NCI-H446 treated with DMSO at 0.1 percent for 48 hours (cell line): ENCODE results near the gene KRTAP9-3.
"Not testable (repeated sequence)": the region's sequence is repeated elsewhere in the genome, so short reads cannot be mapped to it uniquely, and the experiment has no call there.

Source experiments
- DNase-seq: peaks from one replicate; lab custom pipeline; 2025; lab: John Stamatoyannopoulos, UW

KRTAP9-3 gene

GRCh38 chr17:41251261-41251660 is 19.0 kb downstream of the KRTAP9-3 start:
- no peak for DNase-seq

DNA sequence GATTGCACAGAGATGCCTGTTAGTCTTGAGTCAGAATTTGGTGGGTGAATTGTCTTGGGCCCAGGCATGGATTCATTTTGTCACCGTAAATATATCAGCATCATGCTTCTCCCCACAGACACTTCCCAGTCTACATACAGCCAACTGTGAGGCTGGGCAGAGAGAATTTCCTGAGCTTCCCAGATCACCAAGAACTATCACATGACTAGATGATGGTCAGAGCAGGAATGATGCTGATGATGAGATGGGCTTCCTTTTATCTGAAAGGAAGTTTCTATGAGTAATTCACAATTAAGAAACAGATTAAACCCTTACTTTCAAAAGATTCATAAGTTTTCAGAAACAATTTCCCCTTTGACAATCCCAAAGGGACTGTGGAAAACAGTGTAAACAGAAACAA is 22.6 kb downstream of the KRTAP9-3 start:
- DNase-seq = no peak

GRCh38 chr17:41255381-41256290 is 23.4 kb downstream of the KRTAP9-3 start, which contains the start of gene KRTAP9-9:
Gene KRTAP9-9 (plus strand): TSS chr17:41255384.
- DNase-seq = not testable (repeated sequence)

DNA sequence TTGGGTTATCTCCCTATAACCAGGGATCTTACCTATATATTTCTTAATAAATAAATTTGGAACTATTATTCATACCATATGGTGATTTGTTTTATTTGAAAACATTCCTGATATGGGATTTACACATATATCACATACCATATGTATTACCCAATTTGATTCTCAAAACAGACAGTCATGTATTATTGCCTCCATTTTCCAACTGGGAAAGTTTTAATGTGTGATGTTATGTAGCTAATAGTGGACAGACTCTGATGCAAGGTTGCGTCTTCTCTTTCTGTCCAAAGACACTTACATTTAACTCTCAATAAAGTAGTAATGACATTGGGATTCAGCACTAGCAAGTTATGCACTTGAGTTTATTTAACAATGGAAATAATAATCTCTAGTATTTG is 24.0 kb downstream of the KRTAP9-3 start:
- no peak for DNase-seq

- DNase-seq = no peak
Observed at GRCh38 chr17:41258406-41258805, 26.2 kb downstream of the KRTAP9-3 start.

DNA sequence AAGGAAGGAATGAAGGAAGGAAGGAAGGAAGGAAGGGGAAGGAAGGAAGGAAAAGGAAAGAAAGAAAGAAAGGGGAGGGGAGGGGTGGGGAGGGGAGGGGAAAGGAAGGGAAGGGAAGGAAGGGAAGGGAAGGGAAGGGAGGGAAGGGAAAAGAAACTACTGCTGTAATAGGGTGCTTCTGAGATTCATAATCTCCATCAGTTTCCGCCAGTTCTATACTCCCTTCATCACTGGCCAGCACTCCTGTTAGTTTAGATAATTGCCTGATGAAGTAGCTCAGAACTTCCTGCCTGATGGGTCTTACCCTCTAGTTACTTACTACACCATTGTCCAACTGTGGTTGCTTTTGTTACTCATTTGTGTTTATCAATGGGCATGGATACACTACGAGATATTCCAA is 31.0 kb downstream of the KRTAP9-3 start:
- no peak for DNase-seq

DNA sequence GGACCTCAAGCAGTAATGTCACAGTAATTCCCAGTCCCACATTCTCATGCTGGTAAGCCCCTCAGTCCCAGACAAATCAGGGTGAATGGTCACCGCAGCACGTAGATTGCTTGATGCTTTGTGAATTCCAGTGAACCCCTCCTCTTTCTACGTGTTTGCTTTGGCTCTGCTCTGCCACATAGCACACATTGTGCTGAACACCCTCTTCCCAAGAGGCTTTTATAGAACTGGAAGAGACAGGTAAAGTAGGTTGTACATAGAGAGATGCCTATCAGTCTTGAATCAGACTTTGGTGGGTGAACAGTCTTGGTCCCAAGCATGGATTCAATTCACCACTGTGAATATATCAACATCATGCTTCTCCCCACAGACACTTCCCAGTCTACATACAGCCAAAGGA is 32.4 kb downstream of the KRTAP9-3 start:
- no peak for DNase-seq

GRCh38 chr17:41265078-41265477 is 32.8 kb downstream of the KRTAP9-3 start, which contains the start of gene KRTAP9-6:
Gene KRTAP9-6 (plus strand): TSS chr17:41265378. CDS start chr17:41265378, 0 bp downstream.
- no peak for DNase-seq

- no peak for DNase-seq
Observed at GRCh38 chr17:41267711-41268110, 35.5 kb downstream of the KRTAP9-3 start.

- DNase-seq = not testable (repeated sequence)
Observed at GRCh38 chr17:41271323-41271722, 39.1 kb downstream of the KRTAP9-3 start.

DNA sequence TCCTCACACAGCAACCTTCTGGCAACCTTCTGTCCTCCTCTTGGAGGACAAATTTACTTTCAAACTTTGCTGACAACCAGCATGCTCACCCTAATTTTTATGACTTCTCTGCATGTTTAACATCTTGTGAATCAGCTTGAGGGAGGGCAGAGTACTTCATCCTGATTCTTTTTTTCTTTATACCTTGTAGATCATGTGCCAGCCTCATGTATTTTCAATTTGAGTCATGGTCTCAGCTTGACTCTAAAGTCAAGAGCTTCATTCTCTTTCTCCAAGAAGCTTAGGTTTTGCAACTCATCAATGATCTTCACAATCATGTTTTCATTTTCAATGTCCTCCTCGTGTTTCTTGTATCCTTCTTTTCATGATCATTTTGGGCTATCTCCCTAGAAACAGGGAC is 39.6 kb downstream of the KRTAP9-3 start:
- DNase-seq = no peak

DNA sequence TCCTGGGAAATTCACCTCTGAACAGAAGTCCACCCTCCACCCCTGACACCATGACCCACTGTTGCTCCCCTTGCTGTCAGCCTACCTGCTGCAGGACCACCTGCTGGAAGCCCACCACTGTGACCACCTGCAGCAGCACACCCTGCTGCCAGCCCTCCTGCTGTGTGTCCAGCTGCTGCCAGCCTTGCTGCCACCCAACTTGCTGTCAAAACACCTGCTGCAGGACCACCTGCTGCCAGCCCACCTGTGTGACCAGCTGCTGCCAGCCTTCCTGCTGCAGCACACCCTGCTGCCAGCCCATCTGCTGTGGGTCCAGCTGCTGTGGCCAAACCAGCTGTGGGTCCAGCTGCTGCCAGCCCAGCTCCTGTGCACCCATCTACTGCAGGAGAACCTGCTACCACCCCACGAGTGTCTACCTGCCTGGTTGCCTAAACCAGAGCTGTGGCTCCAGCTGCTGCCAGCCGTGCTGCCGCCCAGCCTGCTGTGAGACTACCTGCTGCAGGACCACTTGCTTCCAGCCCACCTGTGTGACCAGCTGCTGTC is 43.5 kb downstream of the KRTAP9-3 start, which contains the start of gene KRTAP9-7:
TSS of gene KRTAP9-7 (plus strand) at position 51 of the 543 bp plus-strand sequence. CDS start at position 51, 0 bp downstream.
- DNase-seq = not testable (repeated sequence)

DNA sequence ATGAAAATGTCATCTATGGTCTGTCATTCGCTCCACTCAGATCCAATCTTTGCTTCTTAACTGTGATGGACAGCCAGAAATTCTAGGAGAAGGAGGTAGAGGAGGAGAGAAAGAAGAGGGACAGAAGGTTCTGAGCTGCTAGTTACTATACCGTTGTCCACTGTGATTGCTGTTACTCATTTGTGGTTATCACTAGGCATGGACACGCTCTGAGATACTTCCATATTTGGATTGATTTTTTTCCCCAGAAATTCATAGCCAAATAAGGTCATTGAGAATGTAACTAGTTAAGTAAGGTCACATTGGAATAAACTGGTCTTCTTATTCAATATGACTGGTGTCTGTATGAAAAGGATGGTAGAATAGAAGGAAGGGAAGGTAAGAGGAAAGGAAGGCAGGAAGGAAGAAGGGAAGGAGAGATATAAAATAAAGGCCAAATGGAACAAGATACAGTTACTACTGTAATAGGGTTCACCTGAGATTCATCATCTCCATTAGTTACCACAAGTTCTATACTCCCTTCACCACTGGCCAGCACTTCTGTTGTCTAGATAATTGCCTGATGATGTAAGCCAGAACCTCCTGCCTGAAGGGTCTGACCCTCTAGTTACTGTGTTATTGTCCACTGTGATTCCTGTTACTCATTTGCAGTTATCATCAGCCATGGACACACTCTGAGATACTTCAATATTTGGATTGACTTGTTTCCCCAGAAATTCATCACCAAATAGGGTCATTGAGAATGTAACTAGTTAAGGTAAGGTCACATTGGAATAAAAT is 46.1 kb downstream of the KRTAP9-3 start:
- DNase-seq = no peak
